ENCODE data around the gene PNPLA2.
A peak's percentile ranks its signal among the peaks of the same experiment; 100 is the strongest.

Gene PNPLA2

GRCh38 chr11:819943-820649, 1.4 kb downstream of the PNPLA2 start:
- H3K27ac ChIP-seq (ENCODE audit: low read depth, low read length) = peak overlapping the region; percentile 92
- peaks cover 12% of the 10 kb centered on the region for H3K36me3 ChIP-seq (ENCODE audit: control insufficient read depth, insufficient read depth, low read length)
- no peaks in the 10 kb centered on the region for H3K27me3 ChIP-seq (ENCODE audit: control insufficient read depth, insufficient read depth, low read length)
- H3K4me3 ChIP-seq (ENCODE audit: low read length) = peak overlapping the region; percentile 85
- H3K4me1 ChIP-seq (ENCODE audit: control insufficient read depth, insufficient read depth, low read length) = peaks cover 18% of the 10 kb centered on the region
- peak overlapping the region; percentile 77 for H3K9ac ChIP-seq (ENCODE audit: low read length)

GRCh38 chr11:820655-821511, 2.2 kb downstream of the PNPLA2 start:
- Histone ChIP-seq H3K27me3 (ENCODE audit: control insufficient read depth, insufficient read depth, low read length) (no peaks in the 10 kb centered on the region), H3K9ac (ENCODE audit: low read length) (peak overlapping the region; percentile 77), H3K27ac (ENCODE audit: low read depth, low read length) (peak overlapping the region; percentile 92), H3K36me3 (ENCODE audit: control insufficient read depth, insufficient read depth, low read length) (peaks cover 13% of the 10 kb centered on the region), H3K4me3 (ENCODE audit: low read length) (peak overlapping the region; percentile 85), H3K4me1 (ENCODE audit: control insufficient read depth, insufficient read depth, low read length) (peaks cover 18% of the 10 kb centered on the region)

- peak overlapping the region; percentile 85 for H3K4me3 ChIP-seq (ENCODE audit: low read length)
- no peak overlapping the region for H3K27ac ChIP-seq (ENCODE audit: low read depth, low read length)
- no peak overlapping the region for H3K9ac ChIP-seq (ENCODE audit: low read length)
- peaks cover 13% of the 10 kb centered on the region for H3K36me3 ChIP-seq (ENCODE audit: control insufficient read depth, insufficient read depth, low read length)
- H3K4me1 ChIP-seq (ENCODE audit: control insufficient read depth, insufficient read depth, low read length) = peaks cover 18% of the 10 kb centered on the region
- no peaks in the 10 kb centered on the region for H3K27me3 ChIP-seq (ENCODE audit: control insufficient read depth, insufficient read depth, low read length)
Measured at GRCh38 chr11:821512-822371, 3.0 kb downstream of the PNPLA2 start.

- H3K27me3 ChIP-seq (ENCODE audit: control insufficient read depth, insufficient read depth, low read length) = peaks cover 13% of the 10 kb centered on the region
- H3K4me1 ChIP-seq (ENCODE audit: control insufficient read depth, insufficient read depth, low read length) = peaks cover 17% of the 10 kb centered on the region
- H3K4me3 ChIP-seq (ENCODE audit: low read length) = no peak overlapping the region
Measured at GRCh38 chr11:823441-824291, 5.0 kb downstream of the PNPLA2 start.

GRCh38 chr11:824292-824880, 5.7 kb downstream of the PNPLA2 start:
- H3K27ac ChIP-seq (ENCODE audit: low read depth, low read length) = no peak overlapping the region
- H3K4me1 ChIP-seq (ENCODE audit: control insufficient read depth, insufficient read depth, low read length) = peaks cover 13% of the 10 kb centered on the region
- no peak overlapping the region for H3K4me3 ChIP-seq (ENCODE audit: low read length)
- no peak overlapping the region for H3K9ac ChIP-seq (ENCODE audit: low read length)
- peaks cover 20% of the 10 kb centered on the region for H3K27me3 ChIP-seq (ENCODE audit: control insufficient read depth, insufficient read depth, low read length)
- peaks cover 13% of the 10 kb centered on the region for H3K36me3 ChIP-seq (ENCODE audit: control insufficient read depth, insufficient read depth, low read length)

More at GRCh38 chr11:823441-824291, 5.0 kb downstream of the PNPLA2 start:
- Histone ChIP-seq H3K9ac (ENCODE audit: low read length) (no peak overlapping the region), H3K27ac (ENCODE audit: low read depth, low read length) (no peak overlapping the region), H3K36me3 (ENCODE audit: control insufficient read depth, insufficient read depth, low read length) (peaks cover 13% of the 10 kb centered on the region)

- no peak overlapping the region for H3K9ac ChIP-seq (ENCODE audit: low read length)
- peaks cover 17% of the 10 kb centered on the region for H3K4me1 ChIP-seq (ENCODE audit: control insufficient read depth, insufficient read depth, low read length)
- H3K27ac ChIP-seq (ENCODE audit: low read depth, low read length) = no peak overlapping the region
Measured at GRCh38 chr11:824942-825341, 6.2 kb downstream of the PNPLA2 start.

GRCh38 chr11:825366-826226, 6.9 kb downstream of the PNPLA2 start:
- Histone ChIP-seq H3K27me3 (ENCODE audit: control insufficient read depth, insufficient read depth, low read length) (peaks cover 24% of the 10 kb centered on the region), H3K4me1 (ENCODE audit: control insufficient read depth, insufficient read depth, low read length) (peaks cover 16% of the 10 kb centered on the region), H3K36me3 (ENCODE audit: control insufficient read depth, insufficient read depth, low read length) (peaks cover 13% of the 10 kb centered on the region), H3K4me3 (ENCODE audit: low read length) (no peak overlapping the region), H3K9ac (ENCODE audit: low read length) (no peak overlapping the region), H3K27ac (ENCODE audit: low read depth, low read length) (no peak overlapping the region)

More at GRCh38 chr11:824942-825341, 6.2 kb downstream of the PNPLA2 start:
- Histone ChIP-seq H3K36me3 (ENCODE audit: control insufficient read depth, insufficient read depth, low read length) (peaks cover 13% of the 10 kb centered on the region), H3K4me3 (ENCODE audit: low read length) (no peak overlapping the region), H3K27me3 (ENCODE audit: control insufficient read depth, insufficient read depth, low read length) (peaks cover 24% of the 10 kb centered on the region)

- Histone ChIP-seq H3K4me3 (ENCODE audit: low read length) (no peak overlapping the region), H3K4me1 (ENCODE audit: control insufficient read depth, insufficient read depth, low read length) (peaks cover 10% of the 10 kb centered on the region), H3K36me3 (ENCODE audit: control insufficient read depth, insufficient read depth, low read length) (peaks cover 13% of the 10 kb centered on the region), H3K27ac (ENCODE audit: low read depth, low read length) (no peak overlapping the region), H3K27me3 (ENCODE audit: control insufficient read depth, insufficient read depth, low read length) (peaks cover 28% of the 10 kb centered on the region), H3K9ac (ENCODE audit: low read length) (no peak overlapping the region)
Measured at GRCh38 chr11:826227-826621, 7.5 kb downstream of the PNPLA2 start.

GRCh38 chr11:826836-827145, 8.1 kb downstream of the PNPLA2 start:
- H3K36me3 ChIP-seq (ENCODE audit: control insufficient read depth, insufficient read depth, low read length) = peaks cover 13% of the 10 kb centered on the region
- H3K27me3 ChIP-seq (ENCODE audit: control insufficient read depth, insufficient read depth, low read length) = peaks cover 34% of the 10 kb centered on the region
- H3K27ac ChIP-seq (ENCODE audit: low read depth, low read length) = no peak overlapping the region
- H3K4me3 ChIP-seq (ENCODE audit: low read length) = peak overlapping the region; percentile 59
- peaks cover 6% of the 10 kb centered on the region for H3K4me1 ChIP-seq (ENCODE audit: control insufficient read depth, insufficient read depth, low read length)
- H3K9ac ChIP-seq (ENCODE audit: low read length) = no peak overlapping the region

- Histone ChIP-seq H3K27me3 (ENCODE audit: control insufficient read depth, insufficient read depth, low read length) (peaks cover 34% of the 10 kb centered on the region), H3K27ac (ENCODE audit: low read depth, low read length) (no peak overlapping the region), H3K36me3 (ENCODE audit: control insufficient read depth, insufficient read depth, low read length) (peaks cover 13% of the 10 kb centered on the region), H3K4me1 (ENCODE audit: control insufficient read depth, insufficient read depth, low read length) (peaks cover 6% of the 10 kb centered on the region), H3K4me3 (ENCODE audit: low read length) (peak overlapping the region; percentile 59), H3K9ac (ENCODE audit: low read length) (no peak overlapping the region)
Measured at GRCh38 chr11:827146-827896, 8.6 kb downstream of the PNPLA2 start.

All from rectal smooth muscle tissue (tissue), 1 donor.